GM23248 (cell line): Measurements from ENCODE around the gene TKT. TPM values are rescaled to one million over a fixed set of nuclear protein-coding genes. Genes with fewer than 3 reads are reported as not detected.

Experiments used
- DNase-seq: peaks from one replicate; pipeline ENCODE4 v3.0.0-alpha.2; 2015
- H2AFZ ChIP-seq: fragments of 200-600 bp; sonication (generic); 2 replicates; pipeline ENCODE4 v1.6.1; 2016; ENCODE audit warnings: antibody characterized with exemption
- H3F3A ChIP-seq: fragments of 200-600 bp; sonication (generic); 2 replicates; pipeline ENCODE4 v1.6.1; 2016; ENCODE audit warnings: mild to moderate bottlenecking, antibody characterized with exemption, mixed run types; ENCODE audit not compliant: insufficient read depth
- H3K27ac ChIP-seq: fragments of 200-600 bp; sonication (generic); 2 replicates; pipeline ENCODE4 v1.5.1; 2016; ENCODE audit warnings: mild to moderate bottlenecking
- H3K27me3 ChIP-seq: fragments of 200-600 bp; sonication (generic); replicated peaks from 2 replicates; pipeline ENCODE4 v1.6.1; 2016; ENCODE audit warnings: mild to moderate bottlenecking; ENCODE audit not compliant: insufficient read depth
- H3K36me3 ChIP-seq: fragments of 200-600 bp; sonication (generic); 2 replicates; pipeline ENCODE4 v1.6.1; 2016; ENCODE audit warnings: low read depth, mild to moderate bottlenecking
- H3K4me1 ChIP-seq: fragments of 200-600 bp; sonication (generic); 2 replicates; pipeline ENCODE4 v1.6.1; 2016; ENCODE audit warnings: mild to moderate bottlenecking; ENCODE audit not compliant: insufficient read depth
- H3K4me2 ChIP-seq: fragments of 200-600 bp; sonication (generic); one replicate; pipeline ENCODE4 v1.6.1; 2016; ENCODE audit warnings: mild to moderate bottlenecking; ENCODE audit not compliant: unreplicated experiment
- H3K4me3 ChIP-seq: fragments of 200-600 bp; sonication (generic); 2 replicates; pipeline ENCODE4 v1.5.1; 2016; ENCODE audit warnings: mild to moderate bottlenecking
- H3K79me2 ChIP-seq: fragments of 200-600 bp; sonication (generic); 2 replicates; pipeline ENCODE4 v1.6.1; 2016; ENCODE audit warnings: mild to moderate bottlenecking; ENCODE audit not compliant: insufficient read depth
- H3K9ac ChIP-seq: fragments of 200-600 bp; sonication (generic); 2 replicates; pipeline ENCODE4 v1.6.1; 2016; ENCODE audit warnings: mild to moderate bottlenecking
- H3K9me2 ChIP-seq: fragments of 200-600 bp; sonication (generic); 2 replicates; pipeline ENCODE4 v1.6.1; 2016; ENCODE audit warnings: mixed run types, mild to moderate bottlenecking, moderate library complexity; ENCODE audit not compliant: insufficient read depth
- H3K9me3 ChIP-seq: fragments of 200-600 bp; sonication (generic); one replicate; pipeline ENCODE4 v1.6.1; 2017; ENCODE audit warnings: low read depth
- H4K20me1 ChIP-seq: fragments of 200-600 bp; sonication (generic); 2 replicates; pipeline ENCODE4 v1.6.0; 2016; ENCODE audit not compliant: insufficient read depth
- EZH2 ChIP-seq: fragments of 200-600 bp; sonication (generic); IDR thresholded peaks from 2 replicates; pipeline ENCODE4 v1.6.1; 2018; ENCODE audit warnings: antibody characterized with exemption, mild to moderate bottlenecking; ENCODE audit not compliant: insufficient read depth, poor library complexity, severe bottlenecking
- EZH2phosphoT487 ChIP-seq: fragments of 200-600 bp; sonication (generic); IDR thresholded peaks from 2 replicates; pipeline ENCODE4 v1.6.1; 2018; ENCODE audit warnings: antibody characterized with exemption, moderate library complexity, mild to moderate bottlenecking, low read depth; ENCODE audit not compliant: insufficient read depth
- WGBS, 2 experiments: methylation state at CpG; one replicate each; pipeline ENCODE4 v1.1.6; 2015 to 2017; ENCODE audit warnings: low lambda C conversion rate in 2 of 2, low coverage in 1 of 2; ENCODE audit errors: missing lambda C conversion rate in 2 of 2; 5-methylcytosine and 5-hydroxymethylcytosine counted together
- in situ Hi-C: fragments of 300-500 bp; cut with MboI; formaldehyde crosslinking; loops from 2 replicates; pipeline ENCODE4 v1.15.0; 2020
- polyA plus RNA-seq: library from polyadenylated mRNA; unstranded; fragments of >200 nt; fragmentation: Nextera tagmentation; extraction: Ambion mirVana; gene quantifications from 2 replicates; pipeline ENCODE4 v1.2.1, GENCODE V29; 2016
- total RNA-seq: library from RNA; depleted of rRNA; stranded (reverse); fragments of >200 nt; shearing (Covaris generic); gene quantifications from 2 replicates; pipeline ENCODE4 v1.2.3, GENCODE V29; 2014

TKT gene
- total and polyA plus RNA-seq, 2 experiments from 2014 or later, result 129 to 256 TPM

DNA sequence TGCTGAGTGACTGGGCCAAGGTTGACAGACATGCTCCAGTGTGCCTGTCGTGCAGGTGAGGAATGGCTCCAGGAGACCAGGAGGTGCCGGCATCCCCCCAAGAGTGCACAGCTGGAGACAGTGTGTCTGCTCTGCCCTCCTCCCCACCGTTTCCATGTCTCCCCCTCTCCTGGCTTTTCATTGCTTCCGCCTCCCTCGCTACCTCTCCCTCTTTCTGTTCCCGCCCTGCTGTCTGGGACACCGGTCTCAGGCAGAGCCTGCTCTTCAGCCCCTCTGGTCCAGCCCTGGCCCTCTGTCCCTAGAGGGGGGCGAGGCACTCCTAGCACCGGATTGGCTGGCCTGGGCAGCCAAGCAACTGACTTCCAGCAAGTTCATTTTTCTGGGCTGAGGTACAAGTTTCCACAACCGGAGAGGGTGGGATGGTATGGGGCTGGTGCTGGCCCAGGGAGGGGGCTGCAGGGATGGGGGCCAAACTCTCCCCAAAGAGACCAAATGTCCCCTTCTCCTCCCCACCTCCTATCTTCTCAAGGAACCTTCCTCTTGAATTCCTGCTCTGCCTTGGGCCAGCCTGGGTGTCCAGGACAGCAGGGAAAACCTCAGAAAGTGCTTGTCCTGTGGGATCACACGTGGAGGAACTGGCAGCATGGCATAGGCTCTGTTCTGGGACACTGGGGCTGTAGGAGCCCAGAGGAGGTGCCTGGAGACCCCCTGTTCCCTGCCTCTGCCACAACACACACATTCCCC is 62.2 kb downstream of the TKT start:
- Histone ChIP-seq H2AFZ (no peak overlapping the region), H3K4me2 (no peak overlapping the region), H3K9me2 (no peaks in the 10 kb centered on the region), H3K27ac (no peak overlapping the region), H3K9ac (no peak overlapping the region), H3K9me3 (no peaks in the 10 kb centered on the region), H3K79me2 (no peaks in the 10 kb centered on the region), H3F3A (no peaks in the 10 kb centered on the region), H3K27me3 (no peaks in the 10 kb centered on the region), H3K4me1 (no peaks in the 10 kb centered on the region), H3K36me3 (no peaks in the 10 kb centered on the region), H3K4me3 (no peak overlapping the region), H4K20me1 (no peaks in the 10 kb centered on the region)
- DNase-seq, result no peak
- 54 to 73% methylated on average over 9 to 11 of the region's 11 CpGs for WGBS, 2 experiments
- in situ Hi-C loops, result loop anchor here (10.0 kb wide), 1 partner anchor 79 kb away; no protein-coding TSS in a partner anchor
- TF ChIP-seq EZH2 (no peak), EZH2phosphoT487 (no peak)

DNA sequence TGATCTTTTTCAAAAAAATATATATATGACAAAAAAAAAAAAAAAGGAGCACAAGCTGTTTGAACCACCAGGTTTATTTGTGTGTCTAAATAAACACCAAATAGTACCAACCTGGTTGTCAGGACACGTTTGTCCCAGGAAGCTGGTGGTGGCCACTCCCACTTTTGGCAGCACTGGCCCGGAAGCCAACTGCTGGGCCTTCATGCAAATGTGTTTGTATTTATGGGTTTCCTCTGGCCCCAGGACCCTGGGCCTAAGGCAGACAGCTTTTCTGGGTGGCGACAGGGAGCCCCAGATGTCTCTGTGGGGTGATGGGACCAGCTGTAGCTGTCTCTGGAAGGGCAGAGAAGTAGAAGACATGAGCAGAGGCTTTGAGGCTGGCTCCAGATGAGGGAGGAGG is 63.2 kb downstream of the TKT start:
- Histone ChIP-seq H3K9me3 (no peaks in the 10 kb centered on the region), H3F3A (no peaks in the 10 kb centered on the region), H3K27ac (no peak overlapping the region), H3K27me3 (no peaks in the 10 kb centered on the region), H3K79me2 (no peaks in the 10 kb centered on the region), H4K20me1 (no peaks in the 10 kb centered on the region), H2AFZ (no peak overlapping the region), H3K36me3 (no peaks in the 10 kb centered on the region), H3K4me2 (no peak overlapping the region), H3K9ac (no peak overlapping the region), H3K9me2 (no peaks in the 10 kb centered on the region), H3K4me3 (no peak overlapping the region), H3K4me1 (no peaks in the 10 kb centered on the region)
- 33 to 38% methylated on average over 3 of the region's 3 CpGs for WGBS, 2 experiments
- TF ChIP-seq EZH2phosphoT487 (no peak), EZH2 (no peak)
- DNase-seq, result no peak
- in situ Hi-C loops, result loop anchor here (10.0 kb wide), 1 partner anchor 78 kb away; no protein-coding TSS in a partner anchor

DNA sequence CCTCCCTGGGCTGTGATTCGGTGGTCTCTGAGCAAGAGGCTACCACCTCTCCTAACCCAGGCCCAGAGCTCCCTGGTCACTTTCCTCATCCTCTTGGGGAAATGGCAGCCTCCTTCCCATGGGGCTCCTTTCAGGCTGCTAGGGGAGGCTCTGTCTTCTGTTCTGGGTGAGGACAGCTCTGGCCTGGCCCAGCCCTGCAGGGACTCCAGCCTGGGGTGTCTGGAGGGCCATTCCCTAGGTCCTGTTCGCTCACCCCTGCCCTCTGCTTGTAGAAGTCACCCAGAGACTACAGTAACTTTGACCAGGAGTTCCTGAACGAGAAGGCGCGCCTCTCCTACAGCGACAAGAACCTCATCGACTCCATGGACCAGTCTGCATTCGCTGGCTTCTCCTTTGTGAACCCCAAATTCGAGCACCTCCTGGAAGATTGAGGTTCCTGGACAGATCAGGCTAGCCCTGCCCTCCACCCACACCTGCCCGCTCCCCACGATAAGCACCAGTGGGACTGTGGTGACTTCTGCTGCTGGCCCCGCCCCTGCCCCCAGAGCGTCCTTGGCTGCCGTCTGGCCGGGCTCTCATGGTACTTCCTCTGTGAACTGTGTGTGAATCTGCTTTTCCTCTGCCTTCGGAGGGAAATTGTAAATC is 63.9 kb downstream of the TKT start:
- no peaks in the 10 kb centered on the region for H3K36me3 ChIP-seq
- no peaks in the 10 kb centered on the region for H3K27me3 ChIP-seq
- no peak overlapping the region for H3K4me2 ChIP-seq
- no peak overlapping the region for H3K4me3 ChIP-seq
- H4K20me1 ChIP-seq, result no peaks in the 10 kb centered on the region
- 96 to 98% methylated on average over 16 of the region's 16 CpGs for WGBS, 2 experiments
- no peak overlapping the region for H3K9ac ChIP-seq
- H3K9me3 ChIP-seq, result no peaks in the 10 kb centered on the region
- H3K4me1 ChIP-seq, result no peaks in the 10 kb centered on the region
- no peaks in the 10 kb centered on the region for H3K79me2 ChIP-seq
- H3F3A ChIP-seq, result no peaks in the 10 kb centered on the region
- TF ChIP-seq EZH2 (no peak), EZH2phosphoT487 (no peak)
- DNase-seq, result no peak
- in situ Hi-C loops, result loop anchor here (10.0 kb wide), 1 partner anchor 77 kb away; no protein-coding TSS in a partner anchor
- H3K27ac ChIP-seq, result no peak overlapping the region
- H3K9me2 ChIP-seq, result no peaks in the 10 kb centered on the region
- H2AFZ ChIP-seq, result no peak overlapping the region

DNA sequence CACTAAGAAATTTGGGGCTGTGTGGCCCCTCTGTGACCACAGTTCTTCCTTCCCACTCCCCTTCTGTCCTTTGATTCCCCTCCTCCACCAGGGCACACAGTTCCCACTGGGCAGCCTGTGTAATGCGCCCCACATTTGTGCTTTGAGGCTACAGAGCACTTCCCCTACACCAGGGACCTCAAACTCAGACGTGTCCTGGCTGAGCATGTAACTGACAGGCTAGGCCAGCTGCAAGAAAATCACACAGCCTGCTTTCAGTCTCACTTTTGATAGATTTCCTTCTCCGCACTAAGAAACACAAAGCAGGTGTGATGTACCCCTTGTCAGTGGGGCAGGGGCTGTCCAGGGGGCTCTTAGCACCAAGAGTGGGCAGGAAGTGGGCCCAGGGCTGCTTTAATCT is 65.2 kb downstream of the TKT start:
- DNase-seq, result no peak
- Histone ChIP-seq H4K20me1 (no peaks in the 10 kb centered on the region), H3K9ac (no peak overlapping the region), H3K4me1 (no peaks in the 10 kb centered on the region), H3K79me2 (no peaks in the 10 kb centered on the region), H3K4me3 (no peak overlapping the region), H3K4me2 (no peak overlapping the region), H3K9me2 (no peaks in the 10 kb centered on the region), H3K9me3 (no peaks in the 10 kb centered on the region), H3K27me3 (no peaks in the 10 kb centered on the region), H3K27ac (no peak overlapping the region), H3F3A (no peaks in the 10 kb centered on the region), H2AFZ (no peak overlapping the region), H3K36me3 (no peaks in the 10 kb centered on the region)
- 91% methylated on average over 3 of the region's 3 CpGs for WGBS, 2 experiments
- in situ Hi-C loops, result loop anchor here (10.0 kb wide), 1 partner anchor 76 kb away; no protein-coding TSS in a partner anchor
- TF ChIP-seq EZH2phosphoT487 (no peak), EZH2 (no peak)
